Liver (tissue), 9 donors: Measurements from ENCODE around the gene SATB2. TPM values are rescaled to one million over a fixed set of nuclear protein-coding genes. Genes with fewer than 3 reads are reported as not detected.

Experiments used
- DNase-seq: peaks from one replicate; pipeline ENCODE4 v3.0.0-alpha.2; 2017; ENCODE audit warnings: low spot score
- H3K27ac ChIP-seq, 2 donors: one replicate each; pipeline ENCODE4 v1.7.0; 2013; ENCODE audit warnings: inconsistent platforms in 2 of 2, low read length in 2 of 2, control low read depth in 1 of 2, low read depth in 1 of 2, mild to moderate bottlenecking in 1 of 2
- H3K27me3 ChIP-seq, 4 donors: one replicate each; pipeline versions ENCODE4 v1.6.1 to v1.7.0; 2013; ENCODE audit warnings: low read length in 3 of 4, inconsistent platforms in 1 of 4, mild to moderate bottlenecking in 1 of 4, moderate library complexity in 1 of 4; ENCODE audit not compliant: control insufficient read depth in 4 of 4, insufficient read depth in 4 of 4
- H3K36me3 ChIP-seq, 4 donors: one replicate each; pipeline versions ENCODE4 v1.6.1 to v1.7.0; 2013; ENCODE audit warnings: low read length in 3 of 4, mild to moderate bottlenecking in 3 of 4, low read depth in 1 of 4, moderate library complexity in 1 of 4; ENCODE audit not compliant: control insufficient read depth in 4 of 4, insufficient read depth in 3 of 4
- H3K4me1 ChIP-seq, 4 donors: one replicate each; pipeline versions ENCODE4 v1.6.1 to v1.7.0; 2013; ENCODE audit warnings: low read length in 3 of 4, mild to moderate bottlenecking in 3 of 4, moderate library complexity in 1 of 4; ENCODE audit not compliant: control insufficient read depth in 4 of 4, insufficient read depth in 4 of 4
- H3K4me3 ChIP-seq, 3 donors: one replicate each; pipeline versions ENCODE4 v1.6.1 to v1.7.0; 2013; ENCODE audit warnings: low read length in 3 of 3, control low read depth in 1 of 3, low read depth in 1 of 3, mild to moderate bottlenecking in 1 of 3
- H3K9ac ChIP-seq, 2 donors: one replicate each; pipeline ENCODE4 v1.7.0; 2013; ENCODE audit warnings: low read length in 2 of 2, mild to moderate bottlenecking in 2 of 2, moderate library complexity in 2 of 2, control low read depth in 1 of 2, low read depth in 1 of 2
- H3K9me3 ChIP-seq, 4 donors: one replicate each; pipeline versions ENCODE4 v1.6.1 to v1.7.0; 2013; ENCODE audit warnings: low read length in 3 of 4; ENCODE audit not compliant: control insufficient read depth in 4 of 4
- EGR1 ChIP-seq, 2 donors: IDR thresholded peaks; 2 replicates each; pipeline ENCODE4 v1.6.1; 2016 to 2018; ENCODE audit warnings: antibody characterized with exemption in 2 of 2, low read depth in 2 of 2
- FOXA1 ChIP-seq: IDR thresholded peaks from 2 replicates; pipeline ENCODE4 v1.6.1; 2016; ENCODE audit warnings: antibody characterized with exemption
- FOXA2 ChIP-seq: IDR thresholded peaks from 2 replicates; pipeline ENCODE4 v1.6.1; 2016; ENCODE audit warnings: antibody characterized with exemption
- GABPA ChIP-seq, 2 donors: IDR thresholded peaks in 1 of 2; conservative IDR thresholded peaks in 1 of 2; 2 replicates each; pipeline ENCODE4 v1.6.1; 2016; ENCODE audit warnings: antibody characterized with exemption in 2 of 2, mild to moderate bottlenecking in 1 of 2, moderate library complexity in 1 of 2
- HNF4A ChIP-seq, 2 donors: conservative IDR thresholded peaks; 2 replicates each; pipeline ENCODE4 v1.6.1; 2016; ENCODE audit warnings: antibody characterized with exemption in 2 of 2, mild to moderate bottlenecking in 2 of 2
- HNF4G ChIP-seq: IDR thresholded peaks from 2 replicates; pipeline ENCODE4 v1.6.1; 2016; ENCODE audit warnings: antibody characterized with exemption
- JUND ChIP-seq, 2 donors: IDR thresholded peaks; 2 replicates each; pipeline ENCODE4 v1.6.1; 2016; ENCODE audit warnings: antibody characterized with exemption in 2 of 2
- NR2F2 ChIP-seq: IDR thresholded peaks from 2 replicates; pipeline ENCODE4 v1.6.1; 2016; ENCODE audit warnings: antibody characterized with exemption
- RAD21 ChIP-seq, 2 donors: IDR thresholded peaks; 2 replicates each; pipeline ENCODE4 v1.6.1; 2016; ENCODE audit warnings: antibody characterized with exemption in 2 of 2, mild to moderate bottlenecking in 2 of 2
- RXRA ChIP-seq, 2 donors: IDR thresholded peaks; 2 replicates each; pipeline ENCODE4 v1.6.1; 2017 to 2018; ENCODE audit warnings: antibody characterized with exemption in 2 of 2, mild to moderate bottlenecking in 1 of 2
- SP1 ChIP-seq: IDR thresholded peaks from 2 replicates; pipeline ENCODE4 v1.6.1; 2018; ENCODE audit warnings: antibody characterized with exemption, mild to moderate bottlenecking
- YY1 ChIP-seq: IDR thresholded peaks from 2 replicates; pipeline ENCODE4 v1.6.1; 2016; ENCODE audit warnings: antibody characterized with exemption, mild to moderate bottlenecking
- WGBS: extraction: QIAGEN DNeasy Blood & Tissue Kit; methylation state at CpG from one replicate; pipeline ENCODE4 v1.1.7; 2013; 5-methylcytosine and 5-hydroxymethylcytosine counted together
- polyA plus RNA-seq, 2 donors: library from polyadenylated mRNA; stranded (reverse) in 1 of 2; unstranded in 1 of 2; fragments of 200-250 nt in 1 of 2; fragments of >200 nt in 1 of 2; fragmentation: Nextera tagmentation in 1 of 2; extraction: Ambion mirVana in 1 of 2; gene quantifications; one replicate each; pipeline versions ENCODE4 v1.2.1 to v1.2.3, GENCODE V29; 2013 to 2015
- total RNA-seq, 2 donors: library from RNA; depleted of rRNA; stranded (reverse); fragments of >200 nt; gene quantifications; one replicate each; pipeline ENCODE4 v1.2.3, GENCODE V29; 2014
- TF ChIP-seq, protein P1 (sequence below): IDR thresholded peaks from 2 replicates; pipeline ENCODE4 v1.6.1; 2016; ENCODE audit warnings: antibody characterized with exemption
- TF ChIP-seq, protein P2 (sequence below): IDR thresholded peaks from 2 replicates; pipeline ENCODE4 v1.6.1; 2016; ENCODE audit warnings: antibody characterized with exemption
- TF ChIP-seq, protein P3 (sequence below): IDR thresholded peaks from 2 replicates; pipeline ENCODE4 v1.6.1; 2016; ENCODE audit warnings: antibody characterized with exemption
- TF ChIP-seq, protein P4 (sequence below): fragments of 150-350 bp; IDR thresholded peaks from 2 replicates; pipeline ENCODE4 v1.5.1; 2017; ENCODE audit warnings: improper control_type of control experiment, low read depth, low read length; ENCODE audit not compliant: missing input control
- TF ChIP-seq, protein P5 (sequence below): IDR thresholded peaks from 2 replicates; pipeline ENCODE4 v1.6.1; 2016; ENCODE audit warnings: antibody characterized with exemption, mild to moderate bottlenecking
- donor health status: healthy.
- donor health status: healthy.
- donor health status: healthy.
- donor health status: healthy.
- donor health status: healthy.

Gene SATB2
- total and polyA plus RNA-seq, 4 donors = 0.19 to 2.3 (median 0.91) TPM

DNA sequence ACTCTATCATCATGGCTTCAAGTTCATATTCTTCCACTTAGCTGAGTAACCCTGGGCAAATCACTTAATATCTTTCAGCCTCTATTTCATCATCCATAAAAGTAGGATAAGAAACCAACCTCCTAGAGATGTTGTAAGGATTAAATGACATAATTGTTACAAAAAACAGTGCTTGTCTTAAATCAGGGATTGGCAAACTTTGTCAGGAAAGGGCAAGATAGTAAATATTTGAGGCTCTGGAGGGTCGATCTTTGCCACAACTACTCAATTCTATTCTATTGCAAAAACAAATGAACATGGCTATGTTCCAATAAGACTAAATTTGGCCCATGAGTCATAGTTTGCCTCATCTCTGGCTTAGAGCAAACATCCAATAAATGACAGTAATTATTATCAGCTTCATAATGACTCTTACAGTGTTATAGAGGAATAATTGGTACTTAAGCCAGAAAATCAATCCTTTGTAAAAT, 184.7 kb downstream of the SATB2 start:
- no peak overlapping the region for H3K27ac ChIP-seq
- peaks cover 0 to 2% (median 0%) of the 10 kb centered on the region in 4 donors for H3K36me3 ChIP-seq
- no peaks in the 10 kb centered on the region for H3K4me1 ChIP-seq
- no peaks in the 10 kb centered on the region for H3K27me3 ChIP-seq
- no peak overlapping the region for H3K9ac ChIP-seq
- 32% methylated on average over 1 of the region's 1 CpG for WGBS
- no peaks in the 10 kb centered on the region for H3K9me3 ChIP-seq
- H3K4me3 ChIP-seq = no peak overlapping the region
- TF ChIP-seq HNF4G (no peak), JUND (IDR thresholded peaks at IDR 0.05) (peak in 1 of 2 donors; percentile 19)
- no peak for DNase-seq

DNA sequence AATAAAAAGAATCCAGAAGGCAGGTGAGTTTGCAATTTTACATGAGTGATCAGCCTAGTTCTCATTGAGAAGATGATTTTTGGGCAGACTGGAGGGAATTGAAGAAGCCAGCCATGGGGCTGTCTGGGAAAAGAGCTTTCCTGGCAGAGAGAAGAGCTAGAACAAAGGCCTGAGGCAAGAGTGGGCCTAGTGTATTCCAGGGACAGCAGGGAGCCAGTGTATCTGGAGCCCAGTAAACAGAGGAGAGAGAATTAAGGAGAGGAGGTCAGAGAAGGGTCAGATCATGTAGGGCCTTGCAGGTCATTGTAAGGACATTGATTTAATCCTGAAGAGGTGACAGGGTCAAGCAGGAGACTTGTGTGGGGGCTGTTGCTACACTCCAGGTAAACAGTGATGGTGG, 195.8 kb downstream of the SATB2 start:
- TF ChIP-seq, protein P1, sequence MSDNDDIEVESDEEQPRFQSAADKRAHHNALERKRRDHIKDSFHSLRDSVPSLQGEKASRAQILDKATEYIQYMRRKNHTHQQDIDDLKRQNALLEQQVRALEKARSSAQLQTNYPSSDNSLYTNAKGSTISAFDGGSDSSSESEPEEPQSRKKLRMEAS = no peak
- TF ChIP-seq EGR1 (IDR thresholded peaks at IDR 0.05; ENCODE audit: low read depth in 2 of 2) (no peak), HNF4G (no peak), HNF4A (conservative IDR thresholded peaks at IDR 0.05) (no peak), NR2F2 (no peak), FOXA2 (no peak), RXRA (IDR thresholded peaks at IDR 0.05) (no peak), YY1 (no peak), GABPA (IDR thresholded peaks at IDR 0.05 in 1 of 2, conservative IDR thresholded peaks at IDR 0.05 in 1 of 2) (no peak), SP1 (no peak), FOXA1 (no peak)
- TF ChIP-seq, protein P2, sequence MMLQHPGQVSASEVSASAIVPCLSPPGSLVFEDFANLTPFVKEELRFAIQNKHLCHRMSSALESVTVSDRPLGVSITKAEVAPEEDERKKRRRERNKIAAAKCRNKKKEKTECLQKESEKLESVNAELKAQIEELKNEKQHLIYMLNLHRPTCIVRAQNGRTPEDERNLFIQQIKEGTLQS = no peak
- TF ChIP-seq, protein P3, sequence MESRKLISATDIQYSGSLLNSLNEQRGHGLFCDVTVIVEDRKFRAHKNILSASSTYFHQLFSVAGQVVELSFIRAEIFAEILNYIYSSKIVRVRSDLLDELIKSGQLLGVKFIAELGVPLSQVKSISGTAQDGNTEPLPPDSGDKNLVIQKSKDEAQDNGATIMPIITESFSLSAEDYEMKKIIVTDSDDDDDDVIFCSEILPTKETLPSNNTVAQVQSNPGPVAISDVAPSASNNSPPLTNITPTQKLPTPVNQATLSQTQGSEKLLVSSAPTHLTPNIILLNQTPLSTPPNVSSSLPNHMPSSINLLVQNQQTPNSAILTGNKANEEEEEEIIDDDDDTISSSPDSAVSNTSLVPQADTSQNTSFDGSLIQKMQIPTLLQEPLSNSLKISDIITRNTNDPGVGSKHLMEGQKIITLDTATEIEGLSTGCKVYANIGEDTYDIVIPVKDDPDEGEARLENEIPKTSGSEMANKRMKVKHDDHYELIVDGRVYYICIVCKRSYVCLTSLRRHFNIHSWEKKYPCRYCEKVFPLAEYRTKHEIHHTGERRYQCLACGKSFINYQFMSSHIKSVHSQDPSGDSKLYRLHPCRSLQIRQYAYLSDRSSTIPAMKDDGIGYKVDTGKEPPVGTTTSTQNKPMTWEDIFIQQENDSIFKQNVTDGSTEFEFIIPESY = no peak
- no peak overlapping the region for H3K4me3 ChIP-seq
- no peaks in the 10 kb centered on the region for H3K27me3 ChIP-seq
- no peak for DNase-seq
- H3K27ac ChIP-seq = no peak overlapping the region
- no peaks in the 10 kb centered on the region for H3K4me1 ChIP-seq
- H3K36me3 ChIP-seq = no peaks in the 10 kb centered on the region
- H3K9me3 ChIP-seq = peaks cover 0 to 5% (median 3%) of the 10 kb centered on the region in 4 donors
- H3K9ac ChIP-seq = no peak overlapping the region

DNA sequence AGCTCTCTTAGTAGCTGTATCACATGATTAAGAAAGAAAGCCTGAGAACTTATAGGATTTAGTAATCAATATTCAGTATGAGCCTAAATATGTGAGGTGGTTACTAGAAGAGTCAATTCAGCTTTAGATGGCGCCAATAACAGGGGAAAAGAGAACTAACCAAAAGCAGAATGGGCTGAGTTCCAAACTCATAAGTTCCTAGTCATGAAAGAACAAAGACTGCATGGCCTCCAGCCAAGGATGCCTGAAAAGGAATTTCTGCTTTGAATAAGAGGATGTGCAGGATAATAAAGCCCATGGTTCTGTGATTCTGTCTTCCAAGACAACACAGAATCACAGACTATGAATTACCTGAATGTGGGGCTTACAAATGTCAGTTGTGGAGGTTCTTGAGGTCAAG, 196.5 kb downstream of the SATB2 start:
- DNase-seq = no peak
- Histone ChIP-seq H3K9me3 (peaks cover 0 to 5% (median 3%) of the 10 kb centered on the region in 4 donors), H3K9ac (no peak overlapping the region), H3K27ac (no peak overlapping the region), H3K4me3 (no peak overlapping the region), H3K4me1 (no peaks in the 10 kb centered on the region), H3K27me3 (no peaks in the 10 kb centered on the region), H3K36me3 (no peaks in the 10 kb centered on the region)
- 61% methylated on average over 1 of the region's 1 CpG for WGBS
- TF ChIP-seq YY1 (no peak), RXRA (IDR thresholded peaks at IDR 0.05) (no peak), FOXA2 (no peak), HNF4A (conservative IDR thresholded peaks at IDR 0.05) (no peak), EGR1 (IDR thresholded peaks at IDR 0.05; ENCODE audit: low read depth in 2 of 2) (no peak), SP1 (no peak), JUND (IDR thresholded peaks at IDR 0.05) (no peak), NR2F2 (no peak), RAD21 (IDR thresholded peaks at IDR 0.05) (no peak), GABPA (IDR thresholded peaks at IDR 0.05 in 1 of 2, conservative IDR thresholded peaks at IDR 0.05 in 1 of 2) (no peak)
- TF ChIP-seq, protein P2 = no peak
- TF ChIP-seq, protein P4, sequence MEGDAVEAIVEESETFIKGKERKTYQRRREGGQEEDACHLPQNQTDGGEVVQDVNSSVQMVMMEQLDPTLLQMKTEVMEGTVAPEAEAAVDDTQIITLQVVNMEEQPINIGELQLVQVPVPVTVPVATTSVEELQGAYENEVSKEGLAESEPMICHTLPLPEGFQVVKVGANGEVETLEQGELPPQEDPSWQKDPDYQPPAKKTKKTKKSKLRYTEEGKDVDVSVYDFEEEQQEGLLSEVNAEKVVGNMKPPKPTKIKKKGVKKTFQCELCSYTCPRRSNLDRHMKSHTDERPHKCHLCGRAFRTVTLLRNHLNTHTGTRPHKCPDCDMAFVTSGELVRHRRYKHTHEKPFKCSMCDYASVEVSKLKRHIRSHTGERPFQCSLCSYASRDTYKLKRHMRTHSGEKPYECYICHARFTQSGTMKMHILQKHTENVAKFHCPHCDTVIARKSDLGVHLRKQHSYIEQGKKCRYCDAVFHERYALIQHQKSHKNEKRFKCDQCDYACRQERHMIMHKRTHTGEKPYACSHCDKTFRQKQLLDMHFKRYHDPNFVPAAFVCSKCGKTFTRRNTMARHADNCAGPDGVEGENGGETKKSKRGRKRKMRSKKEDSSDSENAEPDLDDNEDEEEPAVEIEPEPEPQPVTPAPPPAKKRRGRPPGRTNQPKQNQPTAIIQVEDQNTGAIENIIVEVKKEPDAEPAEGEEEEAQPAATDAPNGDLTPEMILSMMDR = no peak
- TF ChIP-seq, protein P1 = no peak
- TF ChIP-seq, protein P5, sequence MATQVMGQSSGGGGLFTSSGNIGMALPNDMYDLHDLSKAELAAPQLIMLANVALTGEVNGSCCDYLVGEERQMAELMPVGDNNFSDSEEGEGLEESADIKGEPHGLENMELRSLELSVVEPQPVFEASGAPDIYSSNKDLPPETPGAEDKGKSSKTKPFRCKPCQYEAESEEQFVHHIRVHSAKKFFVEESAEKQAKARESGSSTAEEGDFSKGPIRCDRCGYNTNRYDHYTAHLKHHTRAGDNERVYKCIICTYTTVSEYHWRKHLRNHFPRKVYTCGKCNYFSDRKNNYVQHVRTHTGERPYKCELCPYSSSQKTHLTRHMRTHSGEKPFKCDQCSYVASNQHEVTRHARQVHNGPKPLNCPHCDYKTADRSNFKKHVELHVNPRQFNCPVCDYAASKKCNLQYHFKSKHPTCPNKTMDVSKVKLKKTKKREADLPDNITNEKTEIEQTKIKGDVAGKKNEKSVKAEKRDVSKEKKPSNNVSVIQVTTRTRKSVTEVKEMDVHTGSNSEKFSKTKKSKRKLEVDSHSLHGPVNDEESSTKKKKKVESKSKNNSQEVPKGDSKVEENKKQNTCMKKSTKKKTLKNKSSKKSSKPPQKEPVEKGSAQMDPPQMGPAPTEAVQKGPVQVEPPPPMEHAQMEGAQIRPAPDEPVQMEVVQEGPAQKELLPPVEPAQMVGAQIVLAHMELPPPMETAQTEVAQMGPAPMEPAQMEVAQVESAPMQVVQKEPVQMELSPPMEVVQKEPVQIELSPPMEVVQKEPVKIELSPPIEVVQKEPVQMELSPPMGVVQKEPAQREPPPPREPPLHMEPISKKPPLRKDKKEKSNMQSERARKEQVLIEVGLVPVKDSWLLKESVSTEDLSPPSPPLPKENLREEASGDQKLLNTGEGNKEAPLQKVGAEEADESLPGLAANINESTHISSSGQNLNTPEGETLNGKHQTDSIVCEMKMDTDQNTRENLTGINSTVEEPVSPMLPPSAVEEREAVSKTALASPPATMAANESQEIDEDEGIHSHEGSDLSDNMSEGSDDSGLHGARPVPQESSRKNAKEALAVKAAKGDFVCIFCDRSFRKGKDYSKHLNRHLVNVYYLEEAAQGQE = no peak
